Mesendoderm (in vitro differentiated cells): ENCODE data around the gene VWA8.

Experiments
- DNase-seq: peaks from one replicate; pipeline ENCODE4 v3.0.0; 2013
- H2AK5ac ChIP-seq: 2 replicates; pipeline ENCODE4 v1.6.1; 2013; ENCODE audit warnings: low read length, inconsistent platforms
- H2BK120ac ChIP-seq: 2 replicates; pipeline ENCODE4 v1.6.1; 2013; ENCODE audit warnings: low read depth, mild to moderate bottlenecking, low read length, moderate library complexity, mixed read lengths
- H2BK15ac ChIP-seq: replicated peaks from 2 replicates; pipeline ENCODE4 v1.6.1; 2013; ENCODE audit warnings: low read depth, mild to moderate bottlenecking, moderate library complexity
- H2BK5ac ChIP-seq: 2 replicates; pipeline ENCODE4 v1.6.1; 2013; ENCODE audit warnings: low read length, inconsistent platforms
- H3K18ac ChIP-seq: 2 replicates; pipeline ENCODE4 v1.6.1; 2013; ENCODE audit warnings: mild to moderate bottlenecking, low read length, mixed read lengths
- H3K23ac ChIP-seq: one replicate; pipeline ENCODE4 v1.6.1; 2013; ENCODE audit warnings: low read length
- H3K27ac ChIP-seq: 2 replicates; pipeline ENCODE4 v1.5.1; 2013; ENCODE audit warnings: low read depth, mild to moderate bottlenecking, inconsistent platforms, low read length, moderate library complexity
- H3K27me3 ChIP-seq: 2 replicates; pipeline ENCODE4 v1.6.1; 2013; ENCODE audit warnings: low read length, control low read depth, mild to moderate bottlenecking, inconsistent platforms; ENCODE audit not compliant: insufficient read depth, poor library complexity
- H3K36me3 ChIP-seq: 2 replicates; pipeline ENCODE4 v1.6.1; 2013; ENCODE audit warnings: low read length, inconsistent platforms; ENCODE audit not compliant: control insufficient read depth, insufficient read depth
- H3K4ac ChIP-seq: one replicate; pipeline ENCODE4 v1.6.1; 2013; ENCODE audit warnings: low read depth, mild to moderate bottlenecking, low read length, moderate library complexity
- H3K4me1 ChIP-seq: 2 replicates; pipeline ENCODE4 v1.6.1; 2013; ENCODE audit warnings: low read depth, low read length, inconsistent platforms; ENCODE audit not compliant: control insufficient read depth
- H3K4me2 ChIP-seq: 2 replicates; pipeline ENCODE4 v1.6.1; 2013; ENCODE audit warnings: low read length
- H3K4me3 ChIP-seq: 2 replicates; pipeline ENCODE4 v1.5.1; 2013; ENCODE audit warnings: mild to moderate bottlenecking, low read length
- H3K56ac ChIP-seq: one replicate; pipeline ENCODE4 v1.6.1; 2013; ENCODE audit warnings: low read length
- H3K79me1 ChIP-seq: 2 replicates; pipeline ENCODE4 v1.6.1; 2013; ENCODE audit warnings: low read length, inconsistent platforms
- H3K79me2 ChIP-seq: 2 replicates; pipeline ENCODE4 v1.6.1; 2013; ENCODE audit warnings: mild to moderate bottlenecking, low read length; ENCODE audit not compliant: control insufficient read depth, insufficient read depth
- H3K9ac ChIP-seq: 2 replicates; pipeline ENCODE4 v1.6.1; 2013; ENCODE audit warnings: low read length, inconsistent platforms
- H4K5ac ChIP-seq: one replicate; pipeline ENCODE4 v1.6.1; 2013; ENCODE audit warnings: low read length
- H4K8ac ChIP-seq: one replicate; pipeline ENCODE4 v1.6.1; 2013; ENCODE audit warnings: low read depth, mild to moderate bottlenecking, control low read depth, low read length, moderate library complexity
- WGBS: extraction: QIAGEN DNeasy Blood & Tissue Kit; methylation state at CpG from one replicate; pipeline ENCODE4 v1.1.7; 2013; ENCODE audit warnings: low lambda C conversion rate, missing lambda C conversion rate; ENCODE audit not compliant: insufficient coverage; ENCODE audit errors: extremely low coverage; 5-methylcytosine and 5-hydroxymethylcytosine counted together

Gene VWA8

GRCh38 chr13:41675306-41675705, 285.6 kb downstream of the VWA8 start:
- H3K4ac ChIP-seq: no peak overlapping the region
- no CpG with 5 or more reads among the region's 3 CpGs for WGBS
- H4K8ac ChIP-seq: no peak overlapping the region
- H4K5ac ChIP-seq: no peak overlapping the region
- no peak overlapping the region for H3K18ac ChIP-seq
- no peak overlapping the region for H3K27ac ChIP-seq
- no peaks in the 10 kb centered on the region for H3K36me3 ChIP-seq
- H3K4me2 ChIP-seq: no peak overlapping the region
- no peak overlapping the region for H3K23ac ChIP-seq
- no peaks in the 10 kb centered on the region for H3K27me3 ChIP-seq
- H2BK120ac ChIP-seq: no peak overlapping the region
- H2BK15ac ChIP-seq: no peak overlapping the region
- no peak for DNase-seq
- no peak overlapping the region for H2BK5ac ChIP-seq
- H3K4me3 ChIP-seq: no peak overlapping the region
- no peak overlapping the region for H2AK5ac ChIP-seq
- no peaks in the 10 kb centered on the region for H3K79me1 ChIP-seq
- H3K4me1 ChIP-seq: no peaks in the 10 kb centered on the region
- H3K56ac ChIP-seq: no peak overlapping the region
- H3K79me2 ChIP-seq: no peaks in the 10 kb centered on the region
- H3K9ac ChIP-seq: no peak overlapping the region

- Histone ChIP-seq H3K27ac (no peak overlapping the region), H3K18ac (no peak overlapping the region), H3K56ac (no peak overlapping the region), H2BK5ac (no peak overlapping the region), H2BK15ac (no peak overlapping the region), H3K4ac (no peak overlapping the region), H3K4me2 (no peak overlapping the region), H3K79me1 (no peaks in the 10 kb centered on the region), H4K5ac (no peak overlapping the region), H2AK5ac (no peak overlapping the region), H2BK120ac (no peak overlapping the region), H4K8ac (no peak overlapping the region), H3K9ac (no peak overlapping the region), H3K27me3 (no peaks in the 10 kb centered on the region), H3K4me3 (no peak overlapping the region), H3K4me1 (no peaks in the 10 kb centered on the region), H3K36me3 (no peaks in the 10 kb centered on the region), H3K23ac (no peak overlapping the region), H3K79me2 (no peaks in the 10 kb centered on the region)
- no peak for DNase-seq
- WGBS: no CpG with 5 or more reads among the region's 2 CpGs
Observed at GRCh38 chr13:41674246-41674645, 286.7 kb downstream of the VWA8 start.

DNA sequence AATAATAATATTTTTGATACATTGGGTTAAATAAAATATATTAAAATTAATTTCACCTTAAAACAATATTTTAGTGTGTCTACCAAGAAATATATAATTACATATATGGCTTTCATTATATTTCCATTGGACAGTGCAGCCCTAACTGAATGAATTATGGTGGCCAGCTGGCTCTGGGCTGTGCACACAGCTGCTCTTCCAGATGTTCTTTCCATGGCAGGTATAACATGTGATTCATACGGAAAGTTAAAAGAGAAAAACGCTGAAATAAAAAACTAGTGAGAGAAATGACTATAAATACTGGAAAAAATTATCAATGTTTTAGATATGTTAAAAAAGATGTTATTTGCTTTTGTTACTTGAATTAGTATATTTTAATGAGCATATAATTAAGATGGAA, 287.3 kb downstream of the VWA8 start:
- H2BK15ac ChIP-seq: no peak overlapping the region
- H2BK120ac ChIP-seq: no peak overlapping the region
- no CpG with 5 or more reads among the region's 2 CpGs for WGBS
- H3K4ac ChIP-seq: no peak overlapping the region
- H2AK5ac ChIP-seq: no peak overlapping the region
- no peaks in the 10 kb centered on the region for H3K4me1 ChIP-seq
- no peaks in the 10 kb centered on the region for H3K27me3 ChIP-seq
- H3K56ac ChIP-seq: no peak overlapping the region
- no peak for DNase-seq
- no peak overlapping the region for H3K4me2 ChIP-seq
- H3K18ac ChIP-seq: no peak overlapping the region
- H3K9ac ChIP-seq: no peak overlapping the region
- no peak overlapping the region for H3K23ac ChIP-seq
- H3K79me1 ChIP-seq: no peaks in the 10 kb centered on the region
- no peak overlapping the region for H2BK5ac ChIP-seq
- no peak overlapping the region for H3K4me3 ChIP-seq
- H3K79me2 ChIP-seq: no peaks in the 10 kb centered on the region
- H3K36me3 ChIP-seq: no peaks in the 10 kb centered on the region
- H4K5ac ChIP-seq: no peak overlapping the region
- H3K27ac ChIP-seq: no peak overlapping the region
- no peak overlapping the region for H4K8ac ChIP-seq

DNA sequence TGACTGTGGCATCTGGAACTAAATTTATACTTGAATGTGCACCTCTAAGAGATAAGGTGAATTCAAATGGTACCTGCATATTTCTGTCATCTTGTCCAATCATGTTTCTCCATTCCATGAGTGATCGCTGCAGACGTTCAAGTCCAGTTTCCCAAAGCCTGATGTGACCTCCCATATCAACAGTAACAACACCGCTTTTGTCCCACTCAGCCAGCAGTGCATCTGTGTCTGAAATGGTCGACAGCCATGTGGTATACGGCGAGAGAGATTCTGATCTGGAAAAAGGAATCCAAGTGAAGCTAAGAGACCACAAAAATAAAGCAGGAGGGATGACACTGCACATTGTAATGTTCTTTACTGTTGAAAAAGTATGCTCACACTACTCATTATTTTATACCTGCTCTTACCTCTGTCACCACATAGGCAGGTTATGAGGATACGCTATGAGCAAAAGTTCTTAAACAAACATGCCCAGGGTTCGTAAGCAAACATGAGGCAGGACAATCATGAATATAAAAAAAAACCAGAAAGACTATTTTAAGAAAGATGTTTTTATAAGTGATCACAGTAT, 290.0 kb downstream of the VWA8 start:
- Histone ChIP-seq H3K4ac (no peak overlapping the region), H3K4me1 (no peaks in the 10 kb centered on the region), H3K56ac (no peak overlapping the region), H3K36me3 (no peaks in the 10 kb centered on the region), H3K18ac (no peak overlapping the region), H4K5ac (no peak overlapping the region), H3K4me3 (no peak overlapping the region), H2AK5ac (no peak overlapping the region), H3K27ac (no peak overlapping the region), H2BK5ac (no peak overlapping the region), H4K8ac (no peak overlapping the region), H2BK120ac (no peak overlapping the region), H2BK15ac (no peak overlapping the region), H3K23ac (no peak overlapping the region), H3K79me1 (no peaks in the 10 kb centered on the region), H3K4me2 (no peak overlapping the region), H3K9ac (no peak overlapping the region), H3K79me2 (no peaks in the 10 kb centered on the region), H3K27me3 (no peaks in the 10 kb centered on the region)
- no peak for DNase-seq
- WGBS: no CpG with 5 or more reads among the region's 8 CpGs

GRCh38 chr13:41668130-41668757, 292.7 kb downstream of the VWA8 start:
- Histone ChIP-seq H3K56ac (no peak overlapping the region), H3K4me3 (no peak overlapping the region), H3K9ac (no peak overlapping the region), H3K36me3 (no peaks in the 10 kb centered on the region), H3K18ac (no peak overlapping the region), H3K4me2 (no peak overlapping the region), H3K27me3 (no peaks in the 10 kb centered on the region), H2BK5ac (no peak overlapping the region), H4K5ac (no peak overlapping the region), H2AK5ac (no peak overlapping the region), H3K79me1 (no peaks in the 10 kb centered on the region), H2BK120ac (no peak overlapping the region), H3K27ac (no peak overlapping the region), H4K8ac (no peak overlapping the region), H3K79me2 (no peaks in the 10 kb centered on the region), H3K4me1 (no peaks in the 10 kb centered on the region), H2BK15ac (no peak overlapping the region), H3K4ac (no peak overlapping the region), H3K23ac (no peak overlapping the region)
- no CpG with 5 or more reads among the region's 1 CpG for WGBS
- peak; percentile 94 for DNase-seq

GRCh38 chr13:41666644-41667043, 294.3 kb downstream of the VWA8 start:
- H2BK5ac ChIP-seq: no peak overlapping the region
- H3K79me2 ChIP-seq: no peaks in the 10 kb centered on the region
- no peak overlapping the region for H3K27ac ChIP-seq
- no peak overlapping the region for H3K18ac ChIP-seq
- no peak overlapping the region for H2AK5ac ChIP-seq
- H3K4me1 ChIP-seq: no peaks in the 10 kb centered on the region
- no peak overlapping the region for H2BK15ac ChIP-seq
- no peak overlapping the region for H3K4ac ChIP-seq
- H4K5ac ChIP-seq: no peak overlapping the region
- DNase-seq: no peak
- no peak overlapping the region for H4K8ac ChIP-seq
- no peaks in the 10 kb centered on the region for H3K36me3 ChIP-seq
- no peak overlapping the region for H3K9ac ChIP-seq
- no peak overlapping the region for H3K4me2 ChIP-seq
- H3K79me1 ChIP-seq: no peaks in the 10 kb centered on the region
- WGBS: no CpG with 5 or more reads among the region's 4 CpGs
- no peak overlapping the region for H2BK120ac ChIP-seq
- H3K56ac ChIP-seq: no peak overlapping the region
- H3K23ac ChIP-seq: no peak overlapping the region
- H3K4me3 ChIP-seq: no peak overlapping the region
- H3K27me3 ChIP-seq: no peaks in the 10 kb centered on the region
